D721Med (cell line): ENCODE data around the gene UBE2G2.
A peak's percentile ranks its signal among the peaks of the same experiment; 100 is the strongest.

Experiments used
- DNase-seq: peaks from one replicate; pipeline ENCODE4 v3.0.0; 2011; ENCODE audit warnings: low spot score; ENCODE audit not compliant: insufficient read length
- FAIRE-seq: peaks from 2 replicates; lab custom pipeline; 2011; peaks lifted over from hg19 to GRCh38; lab: Jason Lieb, UNC
- CTCF ChIP-seq: IDR thresholded peaks from 2 replicates; pipeline ENCODE4 v1.5.1; 2012; ENCODE audit warnings: mild to moderate bottlenecking, control low read depth; ENCODE audit not compliant: insufficient read depth; ENCODE audit errors: missing control alignments

Gene UBE2G2

GRCh38 chr21:44749759-44750674, 51.6 kb downstream of the UBE2G2 start:
- TF ChIP-seq CTCF = no peak
- FAIRE-seq (no peak), DNase-seq (no peak)

- no peak for TF ChIP-seq CTCF
- DNase-seq (no peak), FAIRE-seq (no peak)
Observed at GRCh38 chr21:44749116-44749758, 52.4 kb downstream of the UBE2G2 start.

GRCh38 chr21:44748621-44749020, 53.0 kb downstream of the UBE2G2 start:
- DNase-seq (no peak), FAIRE-seq (no peak)
- no peak for TF ChIP-seq CTCF

- FAIRE-seq = no peak
- no peak for DNase-seq
- TF ChIP-seq CTCF = peak; percentile 48
Observed at GRCh38 chr21:44742418-44743153, 59.0 kb downstream of the UBE2G2 start.

GRCh38 chr21:44741921-44742320, 59.7 kb downstream of the UBE2G2 start:
- FAIRE-seq = no peak
- no peak for TF ChIP-seq CTCF
- DNase-seq = no peak

- DNase-seq (no peak), FAIRE-seq (no peak)
- TF ChIP-seq CTCF = no peak
Observed at GRCh38 chr21:44740742-44741141, 60.9 kb downstream of the UBE2G2 start.
